H1 (cell line): ENCODE results near the gene ARHGAP42. TPM values are rescaled to one million over a fixed set of nuclear protein-coding genes. Genes with fewer than 3 reads are reported as not detected.

Source experiments
- ASH2L ChIP-seq: fragments of 200-600, 300-600 bp; sonication (generic); IDR thresholded peaks from one replicate; pipeline ENCODE4 v1.7.1; 2017; ENCODE audit warnings: low read length
- ATF3 ChIP-seq: IDR thresholded peaks from 2 replicates; pipeline ENCODE4 v1.6.1; 2011; ENCODE audit warnings: low read depth, mild to moderate bottlenecking, low read length; ENCODE audit not compliant: insufficient read depth
- BACH1 ChIP-seq: IDR thresholded peaks from 2 replicates; pipeline ENCODE4 v1.6.1; 2012; ENCODE audit warnings: low read length, improper control_type of control experiment
- CBX8 ChIP-seq: fragments of 300-800, 300-1000 bp; sonication (generic); IDR thresholded peaks from 2 replicates; pipeline ENCODE4 v1.7.1; 2016; ENCODE audit warnings: low read depth, low read length, borderline replicate concordance
- CHD1 ChIP-seq: IDR thresholded peaks from 2 replicates; pipeline ENCODE4 v1.6.1; 2012; ENCODE audit warnings: low read depth, low read length, improper control_type of control experiment
- CHD2 ChIP-seq: IDR thresholded peaks from 2 replicates; pipeline ENCODE4 v1.6.1; 2012; ENCODE audit warnings: low read length, improper control_type of control experiment
- CREB1 ChIP-seq: IDR thresholded peaks from 2 replicates; pipeline ENCODE4 v1.6.1; 2012; ENCODE audit warnings: inconsistent platforms
- E2F6 ChIP-seq: IDR thresholded peaks from 2 replicates; pipeline ENCODE4 v1.6.1; 2012; ENCODE audit warnings: inconsistent platforms
- EGR1 ChIP-seq: IDR thresholded peaks from 2 replicates; pipeline ENCODE4 v1.6.1; 2011; ENCODE audit warnings: low read depth, low read length, borderline replicate concordance
- EP300 ChIP-seq, 2 experiments: IDR thresholded peaks; 1 replicate in 1 of 2; 2 replicates in 1 of 2; pipeline ENCODE4 v1.6.1; 2011 to 2012; ENCODE audit warnings: low read depth in 2 of 2, low read length in 2 of 2, mild to moderate bottlenecking in 2 of 2, borderline replicate concordance in 1 of 2, inconsistent platforms in 1 of 2, moderate library complexity in 1 of 2
- FOSL1 ChIP-seq: IDR thresholded peaks from 2 replicates; pipeline ENCODE4 v1.6.1; 2011; ENCODE audit warnings: mild to moderate bottlenecking, low read depth, low read length, moderate library complexity; ENCODE audit not compliant: insufficient read depth
- GABPA ChIP-seq: IDR thresholded peaks from 2 replicates; pipeline ENCODE4 v1.6.1; 2011; ENCODE audit warnings: mild to moderate bottlenecking, low read length, moderate library complexity, borderline replicate concordance; ENCODE audit not compliant: insufficient read depth
- HDAC2 ChIP-seq, 2 experiments: fragments of 300-600 bp in 1 of 2; sonication (generic) in 1 of 2; IDR thresholded peaks; 2 replicates each; pipeline ENCODE4 v1.6.1; 2011 to 2012; ENCODE audit warnings: low read depth in 2 of 2, low read length in 2 of 2, mild to moderate bottlenecking in 2 of 2, moderate library complexity in 2 of 2, borderline replicate concordance in 1 of 2, inconsistent platforms in 1 of 2
- JUND ChIP-seq: IDR thresholded peaks from 2 replicates; pipeline ENCODE4 v1.6.1; 2011; ENCODE audit warnings: mild to moderate bottlenecking, improper control_type of control experiment, low read length
- MAFK ChIP-seq: IDR thresholded peaks from 2 replicates; pipeline ENCODE4 v1.6.1; 2012; ENCODE audit warnings: low read depth, mild to moderate bottlenecking, improper control_type of control experiment, low read length
- RAD21 ChIP-seq, 2 experiments: IDR thresholded peaks in 1 of 2; conservative IDR thresholded peaks in 1 of 2; 2 replicates each; pipeline ENCODE4 v1.6.1; 2011; ENCODE audit warnings: low read depth in 2 of 2, low read length in 2 of 2, improper control_type of control experiment in 1 of 2, inconsistent platforms in 1 of 2, mild to moderate bottlenecking in 1 of 2, moderate library complexity in 1 of 2
- RBBP5 ChIP-seq: IDR thresholded peaks from 2 replicates; pipeline ENCODE4 v1.7.1; 2012; ENCODE audit warnings: low read depth, mild to moderate bottlenecking, inconsistent platforms, low read length, moderate library complexity, borderline replicate concordance
- RNF2 ChIP-seq: fragments of 200-900, 300-1000 bp; sonication (generic); IDR thresholded peaks from 2 replicates; pipeline ENCODE4 v1.7.1; 2016; ENCODE audit warnings: borderline replicate concordance, low read depth, mild to moderate bottlenecking, antibody characterized with exemption, low read length; ENCODE audit not compliant: poor library complexity, severe bottlenecking; ENCODE audit errors: missing control alignments
- SIX5 ChIP-seq: IDR thresholded peaks from 2 replicates; pipeline ENCODE4 v1.6.1; 2011; ENCODE audit warnings: mild to moderate bottlenecking, low read depth, low read length
- SP1 ChIP-seq: IDR thresholded peaks from 2 replicates; pipeline ENCODE4 v1.6.1; 2011; ENCODE audit warnings: low read depth, low read length
- SP4 ChIP-seq: IDR thresholded peaks from 2 replicates; pipeline ENCODE4 v1.6.1; 2012; ENCODE audit warnings: low read length, inconsistent platforms
- USF2 ChIP-seq: IDR thresholded peaks from 2 replicates; pipeline ENCODE4 v1.6.1; 2011; ENCODE audit warnings: low read length, improper control_type of control experiment
- ZNF274 ChIP-seq: IDR thresholded peaks from 2 replicates; pipeline ENCODE4 v1.7.0; 2012; ENCODE audit warnings: low read length, borderline replicate concordance; ENCODE audit errors: extremely low read depth
- polyA plus RNA-seq, 7 experiments: library from polyadenylated mRNA; depleted of rRNA in 3 of 7; stranded (reverse) in 5 of 7; unstranded in 2 of 7; fragments of >200 nt in 5 of 7; fragments of 200-250 nt in 2 of 7; gene quantifications; 1 replicate in 5 of 7; 2 replicates in 1 of 7; 4 replicates in 1 of 7; pipeline versions ENCODE4 v1.2.1 to v1.2.3, GENCODE V29; 2011 to 2013; ENCODE audit warnings: missing spikeins in 2 of 7, mixed read lengths in 2 of 7
- total RNA-seq: library from RNA; stranded (reverse); fragmentation: NEBNext Ultra II Directional; extraction: Animal tissue kit (Norgen Biotek cat#: 25700); gene quantifications from 2 replicates; pipeline ENCODE4 v1.2.1, GENCODE V29; 2021

Gene ARHGAP42
- total and polyA plus RNA-seq, 2 of the 8 experiments (the other 6 are each of a cell fraction or from before 2014, with no cell fraction given): 22.2 to 33.5 TPM

- TF ChIP-seq ASH2L (no peak), E2F6 (peak; percentile 75), CREB1 (peak; percentile 21; the same call in 1 of the 2 replicates), SP1 (0 out of 2 replicates have a peak, but pooled peaks have one; percentile 51), CBX8 (no peak), GABPA (no peak), RNF2 (no peak), FOSL1 (no peak), RAD21 (IDR thresholded peaks at IDR 0.05 in 1 of 2, conservative IDR thresholded peaks at IDR 0.05 in 1 of 2; ENCODE audit: low read depth in 2 of 2, low read length in 2 of 2) (no peak), RBBP5 (no peak), JUND (peak; percentile 78), SIX5 (no peak), EP300 (IDR thresholded peaks at IDR 0.05; ENCODE audit: borderline replicate concordance in 1 of 2, low read depth in 2 of 2, low read length in 2 of 2) (peak in 1 of 2 experiments; percentile 45; a peak in 1 of 3 replicates), CHD2 (no peak), ZNF274 (no peak), MAFK (peak; percentile 65; the same call in 1 of the 2 replicates), CHD1 (no peak), USF2 (peak; percentile 68), ATF3 (no peak), SP4 (no peak), HDAC2 (IDR thresholded peaks at IDR 0.05; ENCODE audit: borderline replicate concordance in 1 of 2, low read depth in 2 of 2, low read length in 2 of 2) (peak in 1 of 2 experiments; percentile 29; a peak in 1 of 4 replicates), EGR1 (no peak), BACH1 (no peak)
Measured at GRCh38 chr11:100676901-100677300, 10.2 kb upstream of the ARHGAP42 start (continued).
